Gastroesophageal sphincter (tissue), 3 donors: ENCODE measurements around the gene RANBP9.

ENCODE experiments used
- CTCF ChIP-seq, 4 experiments: fragments of 200-600 bp in 2 of 4; fragments of 450-650 bp in 2 of 4; sonication (generic) in 1 of 4; IDR thresholded peaks; one replicate each; pipeline ENCODE4 v1.5.1; 2017 to 2019; ENCODE audit warnings: antibody characterized with exemption in 4 of 4, mild to moderate bottlenecking in 2 of 4, moderate library complexity in 2 of 4
- POLR2A ChIP-seq, 2 donors: fragments of 450-650 bp; IDR thresholded peaks; one replicate each; pipeline ENCODE4 v1.6.1; 2017; ENCODE audit warnings: antibody characterized with exemption in 2 of 2, mild to moderate bottlenecking in 2 of 2, moderate library complexity in 1 of 2
- POLR2AphosphoS5 ChIP-seq: sonication (generic); formaldehyde crosslinking; IDR thresholded peaks from one replicate; pipeline ENCODE4 v1.6.1; 2017; ENCODE audit warnings: antibody characterized with exemption

GRCh38 chr6:13617066-13617465 is 94.6 kb downstream of the RANBP9 start:
- TF ChIP-seq POLR2AphosphoS5, result no peak
- no peak for TF ChIP-seq POLR2A (IDR thresholded peaks at IDR 0.05)
- TF ChIP-seq CTCF (IDR thresholded peaks at IDR 0.05), result no peak
